ENCODE results near the gene HOXC4.
"Not testable (repeated sequence)": the region's sequence is repeated elsewhere in the genome, so short reads cannot be mapped to it uniquely, and the experiment has no call there.

The HOXC4 gene

GRCh38 chr12:54077843-54078242, 24.2 kb downstream of the HOXC4 start:
- peaks cover 11% of the 10 kb centered on the region for H3K4me1 ChIP-seq (ENCODE audit: control insufficient read depth, insufficient read depth, low read length)
- CTCF ChIA-PET; H3K9me3 ChIP-seq (ENCODE audit: control insufficient read depth, insufficient read depth, low read depth, low read length); H3K4me3 ChIP-seq (ENCODE audit: low read depth, low read length); POLR2A ChIA-PET; H3K36me3 ChIP-seq (ENCODE audit: control insufficient read depth in 2 of 2, insufficient read depth in 1 of 2, low read length in 2 of 2); H3K27ac ChIP-seq (ENCODE audit: extremely low read depth, low read depth, low read length): not testable (repeated sequence)
- peak; percentile 50; the same call in 1 of the 2 replicates for TF ChIP-seq PRDM1 (tag by site-specific recombination; IDR thresholded peaks at IDR 0.05)

DNA sequence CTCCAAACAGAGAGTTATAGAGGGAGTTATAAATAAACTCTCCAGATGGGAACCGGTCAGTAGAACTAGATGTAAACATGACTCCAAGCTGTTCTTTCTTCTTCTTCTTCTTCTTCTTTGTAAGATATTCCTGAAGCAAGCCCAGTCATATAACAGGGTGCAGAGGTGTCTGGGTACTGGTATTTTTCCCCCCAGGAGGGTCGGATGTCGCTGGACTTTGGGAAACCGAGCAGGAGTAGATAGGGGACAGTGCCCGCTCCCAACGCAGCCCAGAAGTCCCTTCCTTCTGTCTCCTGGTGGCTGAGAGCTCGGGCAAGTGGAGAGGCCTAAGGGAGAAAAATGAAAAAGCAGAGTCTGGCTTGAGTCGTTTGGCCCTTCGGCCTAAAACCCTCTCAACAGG, 25.5 kb downstream of the HOXC4 start:
- POLR2A ChIA-PET; H3K27ac ChIP-seq (ENCODE audit: extremely low read depth, low read depth, low read length); H3K4me3 ChIP-seq (ENCODE audit: low read depth, low read length); H3K9me3 ChIP-seq (ENCODE audit: control insufficient read depth, insufficient read depth, low read depth, low read length); CTCF ChIA-PET; H3K36me3 ChIP-seq (ENCODE audit: control insufficient read depth in 2 of 2, insufficient read depth in 1 of 2, low read length in 2 of 2): not testable (repeated sequence)
- peaks cover 14% of the 10 kb centered on the region for H3K4me1 ChIP-seq (ENCODE audit: control insufficient read depth, insufficient read depth, low read length)

DNA sequence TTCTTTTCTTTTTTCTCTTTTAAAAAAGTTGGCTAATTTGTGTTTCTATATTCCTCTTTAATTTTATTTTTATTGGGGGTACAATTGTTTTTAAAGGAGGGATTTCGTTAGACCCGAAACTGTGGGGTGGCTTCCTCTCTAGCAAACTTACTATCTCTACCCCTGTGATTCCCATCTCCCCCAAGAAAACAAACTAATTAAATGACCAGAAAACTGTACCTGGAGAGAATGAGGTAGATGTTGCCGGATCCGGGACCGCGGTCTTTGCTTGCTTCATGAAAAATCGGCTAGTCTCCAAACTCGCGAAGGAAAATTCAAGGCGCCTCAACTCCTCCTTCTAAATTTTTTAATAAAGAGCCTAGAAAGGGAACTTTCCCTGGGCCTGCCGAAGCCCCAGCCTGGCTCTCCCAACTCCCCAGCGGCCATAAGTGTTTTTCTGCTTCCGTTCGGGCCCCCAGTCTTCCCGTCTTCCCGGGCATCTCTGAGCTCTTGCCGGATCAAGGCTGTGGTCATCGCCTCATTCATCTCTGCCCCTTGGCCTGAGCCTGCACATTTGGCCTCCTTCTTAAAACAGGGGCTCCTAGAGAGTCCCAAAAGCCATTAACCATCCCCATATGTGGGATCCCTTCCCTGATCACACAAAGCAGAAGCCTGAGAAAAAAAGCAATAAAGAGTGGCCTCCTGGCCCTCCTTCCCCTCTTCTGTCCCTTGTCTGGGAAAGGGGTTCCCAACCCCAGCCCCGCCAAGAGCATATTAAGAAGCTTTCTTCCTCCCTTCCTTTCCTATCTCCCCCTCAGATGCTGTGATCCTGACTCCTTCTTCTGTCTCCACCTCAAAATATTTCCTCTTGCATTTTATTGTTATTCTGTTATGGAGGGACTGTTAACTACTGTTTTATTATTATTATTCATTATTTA, 26.6 kb downstream of the HOXC4 start:
- H3K36me3 ChIP-seq (ENCODE audit: control insufficient read depth in 2 of 2, insufficient read depth in 1 of 2, low read length in 2 of 2); H3K9me3 ChIP-seq (ENCODE audit: control insufficient read depth, insufficient read depth, low read depth, low read length); H3K4me3 ChIP-seq (ENCODE audit: low read depth, low read length); POLR2A ChIA-PET: not testable (repeated sequence)
- H3K4me1 ChIP-seq (ENCODE audit: control insufficient read depth, insufficient read depth, low read length), result peaks cover 14% of the 10 kb centered on the region
- CTCF ChIA-PET, result interaction anchor here (0.6 kb wide), 1 partner anchor 55 kb away, joined by 3 read pairs; no protein-coding TSS in a partner anchor
- peak overlapping the region; percentile 95 for H3K27ac ChIP-seq (ENCODE audit: extremely low read depth, low read depth, low read length)
- peak; percentile 82 for TF ChIP-seq ZBTB20 (tag by site-specific recombination; IDR thresholded peaks at IDR 0.05)

GRCh38 chr12:54081053-54081514, 27.4 kb downstream of the HOXC4 start:
- POLR2A ChIA-PET, result not testable (repeated sequence)

More at GRCh38 chr12:54081053-54081514, 27.4 kb downstream of the HOXC4 start:
- CTCF ChIA-PET; H3K36me3 ChIP-seq (ENCODE audit: control insufficient read depth in 2 of 2, insufficient read depth in 1 of 2, low read length in 2 of 2); H3K9me3 ChIP-seq (ENCODE audit: control insufficient read depth, insufficient read depth, low read depth, low read length); H3K4me3 ChIP-seq (ENCODE audit: low read depth, low read length): not testable (repeated sequence)
- H3K4me1 ChIP-seq (ENCODE audit: control insufficient read depth, insufficient read depth, low read length), result peaks cover 12% of the 10 kb centered on the region
- TF ChIP-seq EGR2 (tag by site-specific recombination; IDR thresholded peaks at IDR 0.05; ENCODE audit: low read depth), result peak; percentile 97
- peak; percentile 66 for TF ChIP-seq ZNF600 (tag by site-specific recombination; IDR thresholded peaks at IDR 0.05)
- peak; percentile 49; the same call in 1 of the 2 replicates for TF ChIP-seq PATZ1 (tag by site-specific recombination; IDR thresholded peaks at IDR 0.05)
- TF ChIP-seq ZNF2 (tag by site-specific recombination; IDR thresholded peaks at IDR 0.05), result peak; percentile 49; the same call in 1 of the 2 replicates
- peak; percentile 28; the same call in 1 of the 2 replicates for TF ChIP-seq GLIS1 (tag by site-specific recombination; IDR thresholded peaks at IDR 0.05)
- TF ChIP-seq PRDM4 (tag by site-specific recombination; IDR thresholded peaks at IDR 0.05), result 0 out of 2 replicates have a peak, but pooled peaks have one; percentile 16
- TF ChIP-seq ZSCAN4 (tag by site-specific recombination; IDR thresholded peaks at IDR 0.05), result peak; percentile 95
- TF ChIP-seq ZNF398 (tag by site-specific recombination; IDR thresholded peaks at IDR 0.05), result peak; percentile 73
- TF ChIP-seq ZNF335 (tag by site-specific recombination; conservative IDR thresholded peaks at IDR 0.05), result peak; percentile 83
- TF ChIP-seq ZFHX2 (tag by site-specific recombination; conservative IDR thresholded peaks at IDR 0.05), result peak; percentile 91
- peak; percentile 44; the same call in 1 of the 2 replicates for TF ChIP-seq ZXDB (tag by site-specific recombination; IDR thresholded peaks at IDR 0.05)
- TF ChIP-seq, protein P1, sequence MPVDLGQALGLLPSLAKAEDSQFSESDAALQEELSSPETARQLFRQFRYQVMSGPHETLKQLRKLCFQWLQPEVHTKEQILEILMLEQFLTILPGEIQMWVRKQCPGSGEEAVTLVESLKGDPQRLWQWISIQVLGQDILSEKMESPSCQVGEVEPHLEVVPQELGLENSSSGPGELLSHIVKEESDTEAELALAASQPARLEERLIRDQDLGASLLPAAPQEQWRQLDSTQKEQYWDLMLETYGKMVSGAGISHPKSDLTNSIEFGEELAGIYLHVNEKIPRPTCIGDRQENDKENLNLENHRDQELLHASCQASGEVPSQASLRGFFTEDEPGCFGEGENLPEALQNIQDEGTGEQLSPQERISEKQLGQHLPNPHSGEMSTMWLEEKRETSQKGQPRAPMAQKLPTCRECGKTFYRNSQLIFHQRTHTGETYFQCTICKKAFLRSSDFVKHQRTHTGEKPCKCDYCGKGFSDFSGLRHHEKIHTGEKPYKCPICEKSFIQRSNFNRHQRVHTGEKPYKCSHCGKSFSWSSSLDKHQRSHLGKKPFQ (tag by site-specific recombination; IDR thresholded peaks at IDR 0.05), result peak; percentile 60; the same call in 1 of the 2 replicates
- TF ChIP-seq ZIC2 (tag by site-specific recombination; IDR thresholded peaks at IDR 0.05), result 0 out of 2 replicates have a peak, but pooled peaks have one; percentile 13
- peak overlapping the region; percentile 95 for H3K27ac ChIP-seq (ENCODE audit: extremely low read depth, low read depth, low read length)

Data from HEK293 (cell line).